Stimulated activated naive CD8-positive, alpha-beta T cell treated with anti-CD3 and anti-CD28 coated beads, Interleukin-15, Interleukin-2, amounts not matched to agents 100 U/mL and 50 U/mL, for 24 hours (primary cell): ENCODE data around the gene LGALS9.
"Not testable (repeated sequence)": the region's sequence is repeated elsewhere in the genome, so short reads cannot be mapped to it uniquely, and the experiment has no call there.

Source experiments
- ATAC-seq: fragments of 150-1000 bp; cut with Tn5 transposase; one replicate; pipeline ENCODE4 v1.10.0; 2021
- DNase-seq: peaks from one replicate; pipeline ENCODE4 v3.0.0; 2021

The LGALS9 gene

DNA sequence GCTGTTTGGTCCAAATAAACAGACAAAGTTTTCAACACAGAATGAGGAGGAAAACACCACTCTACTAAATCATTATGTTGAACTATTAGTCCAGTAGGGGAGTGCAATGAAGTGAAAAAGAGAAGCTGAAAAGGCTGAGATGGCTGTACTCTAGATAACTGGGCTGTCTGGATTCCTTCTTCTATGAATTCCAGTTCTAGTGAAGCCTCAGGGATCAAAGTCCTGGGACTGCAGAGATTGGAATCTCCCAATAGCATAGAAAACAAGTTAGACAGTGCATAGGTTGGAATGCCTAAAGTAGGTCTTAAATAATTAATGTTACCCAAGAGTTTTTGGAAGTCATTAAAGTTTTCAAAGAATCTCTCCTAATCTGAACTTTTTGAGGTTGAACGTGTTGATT lies 59.9 kb downstream of the LGALS9 start:
- DNase-seq (no peak), ATAC-seq (no peak)

DNA sequence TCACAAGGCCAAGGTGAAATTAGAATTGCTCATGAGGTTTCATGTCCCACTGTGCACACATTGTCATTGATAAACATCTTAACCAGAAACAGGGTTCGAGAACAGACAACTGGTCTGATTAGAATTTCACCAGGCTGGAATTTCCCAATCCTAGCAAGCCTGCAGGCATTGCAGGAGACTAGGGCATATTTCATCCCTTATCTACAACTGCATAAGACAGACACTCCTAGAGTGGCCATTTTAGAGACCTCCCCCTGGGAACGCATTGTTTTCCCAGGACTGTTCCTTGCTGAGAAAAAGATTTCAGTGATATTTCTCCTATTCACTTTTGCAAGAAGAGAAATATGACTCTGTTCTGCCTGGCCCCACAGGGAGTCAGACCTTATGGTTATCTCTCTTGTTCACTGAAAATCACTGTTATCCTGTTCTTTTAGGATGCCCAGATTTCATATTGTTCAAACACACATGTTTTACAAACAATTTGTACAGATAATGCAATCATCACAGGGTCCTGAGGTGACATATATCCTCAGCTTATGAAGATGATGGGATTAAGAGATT lies 64.3 kb downstream of the LGALS9 start:
- DNase-seq, ATAC-seq: not testable (repeated sequence)
